Measurements from ENCODE around the gene PKNOX2.

The PKNOX2 gene

DNA sequence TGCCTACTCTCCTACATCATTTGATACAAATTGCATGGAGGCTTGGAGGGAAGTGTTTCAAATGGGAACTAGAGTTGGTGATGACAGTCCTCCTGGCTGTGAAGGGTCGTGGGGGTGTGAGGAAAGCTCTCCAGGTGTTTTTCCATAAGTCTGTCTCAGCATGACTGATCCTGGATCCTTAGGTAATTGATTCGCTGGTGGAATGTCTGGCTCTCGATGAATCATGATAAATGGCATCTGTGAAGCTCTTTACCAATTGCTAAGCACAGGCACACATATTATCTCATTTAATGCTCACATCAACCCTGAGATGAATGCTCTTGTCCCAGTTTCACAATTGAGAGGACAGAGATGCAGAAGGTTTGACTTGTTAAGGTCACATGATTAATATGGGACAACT lies 107.5 kb downstream of the PKNOX2 start:
- peak; percentile 13 for DNase-seq (ENCODE audit: low read depth)
- H3K4me3 ChIP-seq (ENCODE audit: control insufficient read depth, low read depth, low read length): no peak overlapping the region
- TF ChIP-seq, protein P1, sequence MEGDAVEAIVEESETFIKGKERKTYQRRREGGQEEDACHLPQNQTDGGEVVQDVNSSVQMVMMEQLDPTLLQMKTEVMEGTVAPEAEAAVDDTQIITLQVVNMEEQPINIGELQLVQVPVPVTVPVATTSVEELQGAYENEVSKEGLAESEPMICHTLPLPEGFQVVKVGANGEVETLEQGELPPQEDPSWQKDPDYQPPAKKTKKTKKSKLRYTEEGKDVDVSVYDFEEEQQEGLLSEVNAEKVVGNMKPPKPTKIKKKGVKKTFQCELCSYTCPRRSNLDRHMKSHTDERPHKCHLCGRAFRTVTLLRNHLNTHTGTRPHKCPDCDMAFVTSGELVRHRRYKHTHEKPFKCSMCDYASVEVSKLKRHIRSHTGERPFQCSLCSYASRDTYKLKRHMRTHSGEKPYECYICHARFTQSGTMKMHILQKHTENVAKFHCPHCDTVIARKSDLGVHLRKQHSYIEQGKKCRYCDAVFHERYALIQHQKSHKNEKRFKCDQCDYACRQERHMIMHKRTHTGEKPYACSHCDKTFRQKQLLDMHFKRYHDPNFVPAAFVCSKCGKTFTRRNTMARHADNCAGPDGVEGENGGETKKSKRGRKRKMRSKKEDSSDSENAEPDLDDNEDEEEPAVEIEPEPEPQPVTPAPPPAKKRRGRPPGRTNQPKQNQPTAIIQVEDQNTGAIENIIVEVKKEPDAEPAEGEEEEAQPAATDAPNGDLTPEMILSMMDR (conservative IDR thresholded peaks at IDR 0.05; ENCODE audit: control insufficient read depth, insufficient read depth, low read depth, low read length): no peak

DNA sequence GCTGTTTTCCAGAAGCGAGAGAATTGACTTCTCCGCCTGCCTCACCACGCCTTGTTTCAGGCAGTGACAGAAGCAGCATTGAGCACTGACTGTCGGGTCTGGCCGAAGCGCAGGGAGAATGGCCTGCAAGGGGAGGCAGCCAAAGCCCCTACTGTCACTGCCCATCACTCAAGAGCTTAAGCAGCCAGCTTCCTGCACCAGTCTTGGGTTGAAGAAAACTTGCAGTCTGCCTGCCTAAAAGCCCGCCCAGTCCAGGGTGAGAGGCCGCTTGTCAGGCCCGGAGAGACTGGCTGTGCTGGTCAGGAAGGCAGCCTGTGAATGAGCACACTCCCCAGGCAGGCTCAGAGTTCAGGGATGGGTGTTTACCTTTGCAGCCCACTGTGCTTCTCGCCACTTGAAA lies 108.3 kb downstream of the PKNOX2 start:
- TF ChIP-seq, protein P1 (conservative IDR thresholded peaks at IDR 0.05; ENCODE audit: control insufficient read depth, insufficient read depth, low read depth, low read length): no peak
- H3K4me3 ChIP-seq (ENCODE audit: control insufficient read depth, low read depth, low read length): no peak overlapping the region
- DNase-seq (ENCODE audit: low read depth): no peak

DNA sequence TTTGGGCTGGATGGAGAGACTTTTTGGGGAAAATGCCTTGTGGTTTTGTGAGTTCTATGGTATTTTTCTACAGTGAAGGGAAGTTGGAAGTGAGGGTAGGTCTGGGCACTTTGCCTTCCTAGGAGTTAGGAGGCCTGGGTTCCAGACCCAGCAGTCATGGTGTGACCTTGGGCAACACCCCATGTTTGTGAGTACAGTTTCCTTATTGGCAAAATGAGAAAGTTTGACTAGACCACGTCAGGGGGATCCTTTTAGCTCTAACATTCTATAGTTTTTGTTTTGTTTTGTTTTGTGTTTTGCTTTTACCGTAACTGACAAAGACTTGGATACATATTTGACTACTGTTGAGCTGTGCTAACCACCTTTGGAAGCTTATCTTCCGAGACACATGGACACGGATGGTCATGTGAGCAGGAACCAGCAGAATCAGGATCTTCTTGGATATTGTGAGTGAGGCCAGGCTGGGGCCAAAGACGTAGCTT lies 109.0 kb downstream of the PKNOX2 start:
- TF ChIP-seq, protein P1 (conservative IDR thresholded peaks at IDR 0.05; ENCODE audit: control insufficient read depth, insufficient read depth, low read depth, low read length): no peak

DNA sequence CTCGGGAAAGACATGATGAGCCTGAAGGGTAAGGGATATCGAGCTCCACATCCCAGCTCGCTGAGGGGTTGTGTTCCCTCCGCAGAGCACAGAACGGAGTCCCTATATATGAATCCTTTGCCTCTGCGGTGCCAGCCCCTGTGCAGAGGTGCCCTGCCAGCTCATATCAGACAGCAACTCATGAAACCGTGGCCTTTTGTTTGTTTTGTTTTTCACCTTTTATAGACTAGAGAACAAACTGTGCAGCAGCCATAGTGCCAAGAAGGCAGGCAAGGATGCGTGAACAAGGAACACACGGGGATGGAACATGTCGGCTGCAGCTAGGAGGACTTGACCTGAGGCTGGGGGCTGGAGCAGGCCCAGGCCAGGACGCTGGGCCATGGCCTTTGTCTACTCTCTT lies 109.8 kb downstream of the PKNOX2 start:
- TF ChIP-seq, protein P1 (conservative IDR thresholded peaks at IDR 0.05; ENCODE audit: control insufficient read depth, insufficient read depth, low read depth, low read length): no peak
- no peak for DNase-seq (ENCODE audit: low read depth)

More for the DNA sequence above, 109.0 kb downstream of the PKNOX2 start:
- H3K4me3 ChIP-seq (ENCODE audit: control insufficient read depth, low read depth, low read length): no peak overlapping the region
- no peak for DNase-seq (ENCODE audit: low read depth)

DNA sequence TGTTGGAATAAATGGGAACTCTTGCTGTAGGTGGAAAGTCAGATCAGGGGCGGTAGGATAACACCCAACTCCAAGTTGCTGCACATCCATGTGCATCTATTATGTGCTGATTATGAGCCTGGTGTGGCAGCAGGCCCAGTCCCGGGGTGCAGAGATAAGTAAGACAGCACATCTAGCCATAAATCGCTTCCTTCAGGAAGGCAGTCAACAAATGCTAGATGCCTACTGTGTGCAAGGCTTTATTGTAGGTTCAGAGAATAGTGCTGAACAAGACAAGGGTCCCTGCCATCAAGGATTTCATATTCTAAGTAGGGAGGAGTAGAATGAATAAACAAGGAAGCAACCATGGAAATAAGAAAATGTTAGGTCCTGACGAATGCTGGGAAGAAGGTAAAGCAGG lies 110.2 kb downstream of the PKNOX2 start:
- DNase-seq (ENCODE audit: low read depth): no peak
- TF ChIP-seq, protein P1 (conservative IDR thresholded peaks at IDR 0.05; ENCODE audit: control insufficient read depth, insufficient read depth, low read depth, low read length): no peak
- no peak overlapping the region for H3K4me3 ChIP-seq (ENCODE audit: control insufficient read depth, low read depth, low read length)

More for the DNA sequence above, 109.8 kb downstream of the PKNOX2 start:
- H3K4me3 ChIP-seq (ENCODE audit: control insufficient read depth, low read depth, low read length): no peak overlapping the region

DNA sequence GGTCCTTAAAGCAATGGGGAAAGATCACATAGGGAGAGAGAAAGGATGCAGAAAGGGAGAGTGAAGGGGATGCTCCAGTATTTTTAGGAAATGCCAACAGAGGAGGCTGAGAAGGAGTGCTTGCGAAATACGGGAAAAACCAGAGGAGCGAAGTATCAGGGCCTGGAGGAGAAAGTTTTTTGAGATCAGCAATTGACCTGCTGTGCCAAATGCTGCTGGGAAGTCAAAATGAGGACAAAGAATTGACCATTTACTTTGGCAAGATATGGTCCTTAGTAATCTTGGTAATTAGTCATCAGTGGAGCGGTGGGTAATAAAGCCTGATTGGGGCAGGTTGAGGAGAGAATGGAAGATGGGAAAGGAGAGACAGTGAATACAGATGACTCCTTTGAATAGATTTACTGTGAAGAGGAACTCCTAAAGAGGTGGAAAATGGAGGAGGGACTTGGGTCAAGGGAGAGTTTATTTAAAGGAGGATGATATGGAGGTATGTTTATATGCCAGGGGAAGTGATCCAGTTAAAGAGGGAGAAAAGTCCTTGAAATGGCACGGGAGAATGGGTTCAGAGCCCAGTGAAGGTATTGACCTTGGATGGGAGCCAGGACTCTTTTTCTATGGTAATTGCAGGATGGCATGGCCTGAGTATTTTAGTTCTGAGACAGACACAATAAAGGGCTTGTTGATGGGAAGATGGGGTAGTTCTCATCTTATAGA lies 111.5 kb downstream of the PKNOX2 start:
- peak; percentile 33 for DNase-seq (ENCODE audit: low read depth)
- no peak overlapping the region for H3K4me3 ChIP-seq (ENCODE audit: control insufficient read depth, low read depth, low read length)
- TF ChIP-seq, protein P1 (conservative IDR thresholded peaks at IDR 0.05; ENCODE audit: control insufficient read depth, insufficient read depth, low read depth, low read length): no peak

All from fibroblast of mammary gland (primary cell).